Measurements from ENCODE around the gene XIST. TPM values are rescaled to one million over a fixed set of nuclear protein-coding genes. Genes with fewer than 3 reads are reported as not detected.

XIST gene
- total and polyA plus RNA-seq, 2 of the 8 experiments (the other 6 are each of a cell fraction or from before 2014, with no cell fraction given) = 0.06 to 0.19 TPM

DNA sequence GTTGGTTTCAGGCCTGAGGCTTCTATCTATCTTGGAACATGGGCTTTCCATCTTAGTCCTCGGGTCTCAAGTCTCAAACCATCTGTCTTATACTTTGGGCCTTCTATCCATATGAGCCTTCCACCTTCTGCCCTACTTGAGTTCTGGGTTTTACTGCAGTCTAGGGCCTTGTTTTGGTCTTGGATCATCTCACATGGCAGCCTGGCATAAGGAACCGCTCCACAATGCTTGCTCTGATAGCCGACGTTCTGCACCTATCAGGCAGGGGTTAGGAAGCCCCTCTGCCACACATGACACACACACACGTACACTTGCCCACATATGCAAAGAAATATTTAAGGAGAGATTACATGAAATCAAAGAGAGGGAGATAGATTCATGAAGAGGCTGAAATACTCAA is 25.5 kb downstream of the XIST start (continued):
- TF ChIP-seq, protein P1, sequence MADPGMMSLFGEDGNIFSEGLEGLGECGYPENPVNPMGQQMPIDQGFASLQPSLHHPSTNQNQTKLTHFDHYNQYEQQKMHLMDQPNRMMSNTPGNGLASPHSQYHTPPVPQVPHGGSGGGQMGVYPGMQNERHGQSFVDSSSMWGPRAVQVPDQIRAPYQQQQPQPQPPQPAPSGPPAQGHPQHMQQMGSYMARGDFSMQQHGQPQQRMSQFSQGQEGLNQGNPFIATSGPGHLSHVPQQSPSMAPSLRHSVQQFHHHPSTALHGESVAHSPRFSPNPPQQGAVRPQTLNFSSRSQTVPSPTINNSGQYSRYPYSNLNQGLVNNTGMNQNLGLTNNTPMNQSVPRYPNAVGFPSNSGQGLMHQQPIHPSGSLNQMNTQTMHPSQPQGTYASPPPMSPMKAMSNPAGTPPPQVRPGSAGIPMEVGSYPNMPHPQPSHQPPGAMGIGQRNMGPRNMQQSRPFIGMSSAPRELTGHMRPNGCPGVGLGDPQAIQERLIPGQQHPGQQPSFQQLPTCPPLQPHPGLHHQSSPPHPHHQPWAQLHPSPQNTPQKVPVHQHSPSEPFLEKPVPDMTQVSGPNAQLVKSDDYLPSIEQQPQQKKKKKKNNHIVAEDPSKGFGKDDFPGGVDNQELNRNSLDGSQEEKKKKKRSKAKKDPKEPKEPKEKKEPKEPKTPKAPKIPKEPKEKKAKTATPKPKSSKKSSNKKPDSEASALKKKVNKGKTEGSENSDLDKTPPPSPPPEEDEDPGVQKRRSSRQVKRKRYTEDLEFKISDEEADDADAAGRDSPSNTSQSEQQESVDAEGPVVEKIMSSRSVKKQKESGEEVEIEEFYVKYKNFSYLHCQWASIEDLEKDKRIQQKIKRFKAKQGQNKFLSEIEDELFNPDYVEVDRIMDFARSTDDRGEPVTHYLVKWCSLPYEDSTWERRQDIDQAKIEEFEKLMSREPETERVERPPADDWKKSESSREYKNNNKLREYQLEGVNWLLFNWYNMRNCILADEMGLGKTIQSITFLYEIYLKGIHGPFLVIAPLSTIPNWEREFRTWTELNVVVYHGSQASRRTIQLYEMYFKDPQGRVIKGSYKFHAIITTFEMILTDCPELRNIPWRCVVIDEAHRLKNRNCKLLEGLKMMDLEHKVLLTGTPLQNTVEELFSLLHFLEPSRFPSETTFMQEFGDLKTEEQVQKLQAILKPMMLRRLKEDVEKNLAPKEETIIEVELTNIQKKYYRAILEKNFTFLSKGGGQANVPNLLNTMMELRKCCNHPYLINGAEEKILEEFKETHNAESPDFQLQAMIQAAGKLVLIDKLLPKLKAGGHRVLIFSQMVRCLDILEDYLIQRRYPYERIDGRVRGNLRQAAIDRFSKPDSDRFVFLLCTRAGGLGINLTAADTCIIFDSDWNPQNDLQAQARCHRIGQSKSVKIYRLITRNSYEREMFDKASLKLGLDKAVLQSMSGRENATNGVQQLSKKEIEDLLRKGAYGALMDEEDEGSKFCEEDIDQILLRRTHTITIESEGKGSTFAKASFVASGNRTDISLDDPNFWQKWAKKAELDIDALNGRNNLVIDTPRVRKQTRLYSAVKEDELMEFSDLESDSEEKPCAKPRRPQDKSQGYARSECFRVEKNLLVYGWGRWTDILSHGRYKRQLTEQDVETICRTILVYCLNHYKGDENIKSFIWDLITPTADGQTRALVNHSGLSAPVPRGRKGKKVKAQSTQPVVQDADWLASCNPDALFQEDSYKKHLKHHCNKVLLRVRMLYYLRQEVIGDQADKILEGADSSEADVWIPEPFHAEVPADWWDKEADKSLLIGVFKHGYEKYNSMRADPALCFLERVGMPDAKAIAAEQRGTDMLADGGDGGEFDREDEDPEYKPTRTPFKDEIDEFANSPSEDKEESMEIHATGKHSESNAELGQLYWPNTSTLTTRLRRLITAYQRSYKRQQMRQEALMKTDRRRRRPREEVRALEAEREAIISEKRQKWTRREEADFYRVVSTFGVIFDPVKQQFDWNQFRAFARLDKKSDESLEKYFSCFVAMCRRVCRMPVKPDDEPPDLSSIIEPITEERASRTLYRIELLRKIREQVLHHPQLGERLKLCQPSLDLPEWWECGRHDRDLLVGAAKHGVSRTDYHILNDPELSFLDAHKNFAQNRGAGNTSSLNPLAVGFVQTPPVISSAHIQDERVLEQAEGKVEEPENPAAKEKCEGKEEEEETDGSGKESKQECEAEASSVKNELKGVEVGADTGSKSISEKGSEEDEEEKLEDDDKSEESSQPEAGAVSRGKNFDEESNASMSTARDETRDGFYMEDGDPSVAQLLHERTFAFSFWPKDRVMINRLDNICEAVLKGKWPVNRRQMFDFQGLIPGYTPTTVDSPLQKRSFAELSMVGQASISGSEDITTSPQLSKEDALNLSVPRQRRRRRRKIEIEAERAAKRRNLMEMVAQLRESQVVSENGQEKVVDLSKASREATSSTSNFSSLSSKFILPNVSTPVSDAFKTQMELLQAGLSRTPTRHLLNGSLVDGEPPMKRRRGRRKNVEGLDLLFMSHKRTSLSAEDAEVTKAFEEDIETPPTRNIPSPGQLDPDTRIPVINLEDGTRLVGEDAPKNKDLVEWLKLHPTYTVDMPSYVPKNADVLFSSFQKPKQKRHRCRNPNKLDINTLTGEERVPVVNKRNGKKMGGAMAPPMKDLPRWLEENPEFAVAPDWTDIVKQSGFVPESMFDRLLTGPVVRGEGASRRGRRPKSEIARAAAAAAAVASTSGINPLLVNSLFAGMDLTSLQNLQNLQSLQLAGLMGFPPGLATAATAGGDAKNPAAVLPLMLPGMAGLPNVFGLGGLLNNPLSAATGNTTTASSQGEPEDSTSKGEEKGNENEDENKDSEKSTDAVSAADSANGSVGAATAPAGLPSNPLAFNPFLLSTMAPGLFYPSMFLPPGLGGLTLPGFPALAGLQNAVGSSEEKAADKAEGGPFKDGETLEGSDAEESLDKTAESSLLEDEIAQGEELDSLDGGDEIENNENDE (IDR thresholded peaks at IDR 0.05; ENCODE audit: insufficient replicate concordance, low read length) = no peak
- no peak for TF ChIP-seq NANOG (IDR thresholded peaks at IDR 0.05; ENCODE audit: insufficient read depth, low read depth, low read length, poor library complexity, severe bottlenecking)
- TF ChIP-seq MAX (IDR thresholded peaks at IDR 0.05) = no peak
- TF ChIP-seq HDAC2 (IDR thresholded peaks at IDR 0.05; ENCODE audit: borderline replicate concordance in 1 of 2, low read depth in 2 of 2, low read length in 2 of 2) = no peak
- TF ChIP-seq FOSL1 (IDR thresholded peaks at IDR 0.05; ENCODE audit: insufficient read depth, low read depth, low read length) = no peak
